GM21360 (cell line): ENCODE measurements around the gene EDN1.

Experiments used
- ATAC-seq: cut with Tn5 transposase; IDR thresholded peaks from one replicate; pipeline ENCODE4 v1.9.1; 2021; ENCODE audit warnings: mild to moderate bottlenecking, moderate library complexity; ENCODE audit not compliant: unreplicated experiment

Gene EDN1

GRCh38 chr6:12344296-12344695, 54.1 kb downstream of the EDN1 start:
- no peak for ATAC-seq

- ATAC-seq: no peak
Observed at GRCh38 chr6:12344961-12345693, 55.0 kb downstream of the EDN1 start.

GRCh38 chr6:12345694-12346058, 55.5 kb downstream of the EDN1 start:
- ATAC-seq: no peak
